Liver (tissue), 9 donors: ENCODE data around the gene PSMD6. TPM values are rescaled to one million over a fixed set of nuclear protein-coding genes. Genes with fewer than 3 reads are reported as not detected.

Experiments
- DNase-seq: peaks from one replicate; pipeline ENCODE4 v3.0.0-alpha.2; 2017; ENCODE audit warnings: low spot score
- H3K27ac ChIP-seq, 2 donors: one replicate each; pipeline ENCODE4 v1.7.0; 2013; ENCODE audit warnings: inconsistent platforms in 2 of 2, low read length in 2 of 2, control low read depth in 1 of 2, low read depth in 1 of 2, mild to moderate bottlenecking in 1 of 2
- H3K27me3 ChIP-seq, 4 donors: one replicate each; pipeline versions ENCODE4 v1.6.1 to v1.7.0; 2013; ENCODE audit warnings: low read length in 3 of 4, inconsistent platforms in 1 of 4, mild to moderate bottlenecking in 1 of 4, moderate library complexity in 1 of 4; ENCODE audit not compliant: control insufficient read depth in 4 of 4, insufficient read depth in 4 of 4
- H3K36me3 ChIP-seq, 4 donors: one replicate each; pipeline versions ENCODE4 v1.6.1 to v1.7.0; 2013; ENCODE audit warnings: low read length in 3 of 4, mild to moderate bottlenecking in 3 of 4, low read depth in 1 of 4, moderate library complexity in 1 of 4; ENCODE audit not compliant: control insufficient read depth in 4 of 4, insufficient read depth in 3 of 4
- H3K4me1 ChIP-seq, 4 donors: one replicate each; pipeline versions ENCODE4 v1.6.1 to v1.7.0; 2013; ENCODE audit warnings: low read length in 3 of 4, mild to moderate bottlenecking in 3 of 4, moderate library complexity in 1 of 4; ENCODE audit not compliant: control insufficient read depth in 4 of 4, insufficient read depth in 4 of 4
- H3K4me3 ChIP-seq, 3 donors: one replicate each; pipeline versions ENCODE4 v1.6.1 to v1.7.0; 2013; ENCODE audit warnings: low read length in 3 of 3, control low read depth in 1 of 3, low read depth in 1 of 3, mild to moderate bottlenecking in 1 of 3
- H3K9ac ChIP-seq, 2 donors: one replicate each; pipeline ENCODE4 v1.7.0; 2013; ENCODE audit warnings: low read length in 2 of 2, mild to moderate bottlenecking in 2 of 2, moderate library complexity in 2 of 2, control low read depth in 1 of 2, low read depth in 1 of 2
- H3K9me3 ChIP-seq, 4 donors: one replicate each; pipeline versions ENCODE4 v1.6.1 to v1.7.0; 2013; ENCODE audit warnings: low read length in 3 of 4; ENCODE audit not compliant: control insufficient read depth in 4 of 4
- ATF3 ChIP-seq: IDR thresholded peaks from 2 replicates; pipeline ENCODE4 v1.6.1; 2016; ENCODE audit warnings: antibody characterized with exemption
- CTCF ChIP-seq: fragments of 150-350 bp; IDR thresholded peaks from 2 replicates; pipeline ENCODE4 v1.5.1; 2017; ENCODE audit warnings: improper control_type of control experiment, low read depth, low read length; ENCODE audit not compliant: missing input control
- EGR1 ChIP-seq, 2 donors: IDR thresholded peaks; 2 replicates each; pipeline ENCODE4 v1.6.1; 2016 to 2018; ENCODE audit warnings: antibody characterized with exemption in 2 of 2, low read depth in 2 of 2
- FOXA1 ChIP-seq: IDR thresholded peaks from 2 replicates; pipeline ENCODE4 v1.6.1; 2016; ENCODE audit warnings: antibody characterized with exemption
- FOXA2 ChIP-seq: IDR thresholded peaks from 2 replicates; pipeline ENCODE4 v1.6.1; 2016; ENCODE audit warnings: antibody characterized with exemption
- GABPA ChIP-seq, 2 donors: IDR thresholded peaks in 1 of 2; conservative IDR thresholded peaks in 1 of 2; 2 replicates each; pipeline ENCODE4 v1.6.1; 2016; ENCODE audit warnings: antibody characterized with exemption in 2 of 2, mild to moderate bottlenecking in 1 of 2, moderate library complexity in 1 of 2
- HNF4A ChIP-seq, 2 donors: conservative IDR thresholded peaks; 2 replicates each; pipeline ENCODE4 v1.6.1; 2016; ENCODE audit warnings: antibody characterized with exemption in 2 of 2, mild to moderate bottlenecking in 2 of 2
- HNF4G ChIP-seq: IDR thresholded peaks from 2 replicates; pipeline ENCODE4 v1.6.1; 2016; ENCODE audit warnings: antibody characterized with exemption
- JUND ChIP-seq, 2 donors: IDR thresholded peaks; 2 replicates each; pipeline ENCODE4 v1.6.1; 2016; ENCODE audit warnings: antibody characterized with exemption in 2 of 2
- NR2F2 ChIP-seq: IDR thresholded peaks from 2 replicates; pipeline ENCODE4 v1.6.1; 2016; ENCODE audit warnings: antibody characterized with exemption
- RAD21 ChIP-seq, 2 donors: IDR thresholded peaks; 2 replicates each; pipeline ENCODE4 v1.6.1; 2016; ENCODE audit warnings: antibody characterized with exemption in 2 of 2, mild to moderate bottlenecking in 2 of 2
- REST ChIP-seq: IDR thresholded peaks from 2 replicates; pipeline ENCODE4 v1.6.1; 2016; ENCODE audit warnings: antibody characterized with exemption, mild to moderate bottlenecking
- RXRA ChIP-seq, 2 donors: IDR thresholded peaks; 2 replicates each; pipeline ENCODE4 v1.6.1; 2017 to 2018; ENCODE audit warnings: antibody characterized with exemption in 2 of 2, mild to moderate bottlenecking in 1 of 2
- SP1 ChIP-seq: IDR thresholded peaks from 2 replicates; pipeline ENCODE4 v1.6.1; 2018; ENCODE audit warnings: antibody characterized with exemption, mild to moderate bottlenecking
- TAF1 ChIP-seq: conservative IDR thresholded peaks from 2 replicates; pipeline ENCODE4 v1.6.1; 2016; ENCODE audit warnings: antibody characterized with exemption, mild to moderate bottlenecking
- YY1 ChIP-seq: IDR thresholded peaks from 2 replicates; pipeline ENCODE4 v1.6.1; 2016; ENCODE audit warnings: antibody characterized with exemption, mild to moderate bottlenecking
- ZBTB33 ChIP-seq: IDR thresholded peaks from 2 replicates; pipeline ENCODE4 v1.6.1; 2016; ENCODE audit warnings: antibody characterized with exemption
- WGBS: extraction: QIAGEN DNeasy Blood & Tissue Kit; methylation state at CpG from one replicate; pipeline ENCODE4 v1.1.7; 2013; 5-methylcytosine and 5-hydroxymethylcytosine counted together
- polyA plus RNA-seq, 2 donors: library from polyadenylated mRNA; stranded (reverse) in 1 of 2; unstranded in 1 of 2; fragments of 200-250 nt in 1 of 2; fragments of >200 nt in 1 of 2; fragmentation: Nextera tagmentation in 1 of 2; extraction: Ambion mirVana in 1 of 2; gene quantifications; one replicate each; pipeline versions ENCODE4 v1.2.1 to v1.2.3, GENCODE V29; 2013 to 2015
- total RNA-seq, 2 donors: library from RNA; depleted of rRNA; stranded (reverse); fragments of >200 nt; gene quantifications; one replicate each; pipeline ENCODE4 v1.2.3, GENCODE V29; 2014
- donor health status: healthy.
- donor health status: healthy.
- donor health status: healthy.
- donor health status: healthy.
- donor health status: healthy.

Gene PSMD6
- total and polyA plus RNA-seq, 4 donors = 49.3 to 72.7 (median 54.9) TPM

GRCh38 chr3:64038253-64038767, 15.0 kb upstream of the PSMD6 start:
- H3K9me3 ChIP-seq = peaks cover 0 to 5% (median 3%) of the 10 kb centered on the region in 4 donors
- WGBS = 57% methylated on average over 4 of the region's 4 CpGs
- no peak for TF ChIP-seq RAD21 (IDR thresholded peaks at IDR 0.05)
- TF ChIP-seq FOXA2 = no peak
- TF ChIP-seq TAF1 = no peak
- TF ChIP-seq HNF4A (conservative IDR thresholded peaks at IDR 0.05) = no peak
- no peak for TF ChIP-seq REST
- no peak for TF ChIP-seq ZBTB33
- no peak for TF ChIP-seq ATF3
- TF ChIP-seq EGR1 (IDR thresholded peaks at IDR 0.05; ENCODE audit: low read depth in 2 of 2) = no peak
- TF ChIP-seq JUND (IDR thresholded peaks at IDR 0.05) = no peak
- TF ChIP-seq SP1 = no peak
- TF ChIP-seq HNF4G = no peak
- TF ChIP-seq FOXA1 = no peak
- no peak for TF ChIP-seq YY1
- no peak for TF ChIP-seq CTCF
- no peaks in the 10 kb centered on the region for H3K36me3 ChIP-seq
- no peaks in the 10 kb centered on the region for H3K4me1 ChIP-seq
- H3K4me3 ChIP-seq = no peak overlapping the region
- no peak overlapping the region for H3K9ac ChIP-seq
- no peak overlapping the region for H3K27ac ChIP-seq
- H3K27me3 ChIP-seq = peaks cover 0 to 4% (median 2%) of the 10 kb centered on the region in 4 donors
- no peak for DNase-seq

- H3K36me3 ChIP-seq = no peaks in the 10 kb centered on the region
- DNase-seq = no peak
- no peak overlapping the region for H3K27ac ChIP-seq
- H3K27me3 ChIP-seq = peaks cover 0 to 4% (median 2%) of the 10 kb centered on the region in 4 donors
- H3K9me3 ChIP-seq = peaks cover 0 to 5% (median 3%) of the 10 kb centered on the region in 4 donors
- 96% methylated on average over 7 of the region's 7 CpGs for WGBS
- TF ChIP-seq GABPA (IDR thresholded peaks at IDR 0.05 in 1 of 2, conservative IDR thresholded peaks at IDR 0.05 in 1 of 2) (no peak), RXRA (IDR thresholded peaks at IDR 0.05) (no peak), ATF3 (no peak), NR2F2 (no peak), REST (no peak), SP1 (no peak), ZBTB33 (no peak)
- no peak overlapping the region for H3K9ac ChIP-seq
- H3K4me3 ChIP-seq = no peak overlapping the region
- no peaks in the 10 kb centered on the region for H3K4me1 ChIP-seq
Measured at GRCh38 chr3:64037084-64037483, 13.8 kb upstream of the PSMD6 start.
